Calu3 (cell line): ENCODE data around the gene SLC9A8. TPM values are rescaled to one million over a fixed set of nuclear protein-coding genes. Genes with fewer than 3 reads are reported as not detected.

ENCODE experiments used
- BruUV-seq: library from RNA; stranded (reverse); fragments of 400-500 nt; replicated peaks from 2 replicates; lab custom pipeline; 2021; lab: Mats Ljungman, UMichigan
- CTCF ChIA-PET: fragments of 300-600 bp; sonication (Branson Sonifier 250); formaldehyde crosslinking; loops from one replicate; lab custom pipeline; 2022; ENCODE audit warnings: antibody characterized with exemption; lab: Charles Lee
- DNase-seq: peaks from one replicate; pipeline ENCODE4 v3.0.0; 2022
- H3K27ac Mint-ChIP-seq: one replicate; pipeline ENCODE4 v1.8.0; 2022; ENCODE audit warnings: mixed read lengths; ENCODE audit not compliant: unreplicated experiment
- H3K27me3 Mint-ChIP-seq: one replicate; pipeline ENCODE4 v1.8.0; 2022; ENCODE audit warnings: mixed read lengths; ENCODE audit not compliant: unreplicated experiment
- H3K36me3 Mint-ChIP-seq: one replicate; pipeline ENCODE4 v1.8.0; 2022; ENCODE audit warnings: mild to moderate bottlenecking, moderate library complexity, mixed read lengths; ENCODE audit not compliant: insufficient read depth, unreplicated experiment
- H3K4me1 Mint-ChIP-seq: one replicate; pipeline ENCODE4 v1.8.0; 2022; ENCODE audit warnings: mild to moderate bottlenecking, low read depth, mixed read lengths; ENCODE audit not compliant: unreplicated experiment
- H3K4me3 Mint-ChIP-seq: one replicate; pipeline ENCODE4 v1.8.0; 2022; ENCODE audit warnings: mild to moderate bottlenecking, low read depth, moderate library complexity, mixed read lengths; ENCODE audit not compliant: unreplicated experiment
- H3K9me3 Mint-ChIP-seq: one replicate; pipeline ENCODE4 v1.8.0; 2022; ENCODE audit warnings: low read depth, mixed read lengths; ENCODE audit not compliant: unreplicated experiment
- CTCF ChIP-seq: fragments of 200-600 bp; IDR thresholded peaks from one replicate; pipeline ENCODE4 v1.8.0; 2022; ENCODE audit warnings: antibody characterized with exemption; ENCODE audit not compliant: unreplicated experiment
- intact Hi-C: fragments of 100-400 bp; cut with micrococcal nuclease; formaldehyde crosslinking; loops from one replicate; pipeline ENCODE4 v1.10.0; 2022; ENCODE audit not compliant: unreplicated experiment
- total RNA-seq: library from RNA; stranded (reverse); gene quantifications from 2 replicates; pipeline ENCODE4 v1.2.3, GENCODE V29; 2022

The SLC9A8 gene
- total RNA-seq, 1 experiment from 2014 or later: 30.0 TPM

GRCh38 chr20:49915380-49916145, 102.9 kb downstream of the SLC9A8 start, which contains the start of gene SPATA2:
TSS of gene SPATA2 (minus strand) at chr20:49915529. CDS start at chr20:49908490, 7,039 bp downstream.
- DNase-seq: peak; percentile 98
- CTCF ChIA-PET: interaction anchor here (0.6 to 2.0 kb wide), 10 partner anchors 9 to 303 kb away, joined by 3 to 12 read pairs (median 4); partner anchors contain the start of gene RNF114
- no peaks in the 10 kb centered on the region for H3K27me3 Mint-ChIP-seq
- peaks cover 42% of the 10 kb centered on the region for H3K36me3 Mint-ChIP-seq
- peak within 1 kb of the TSS; percentile 99 for H3K27ac Mint-ChIP-seq
- no peaks in the 10 kb centered on the region for H3K9me3 Mint-ChIP-seq
- intact Hi-C loops: no loop called here
- no peak for TF ChIP-seq CTCF
- peak within 1 kb of the TSS; percentile 95 for H3K4me3 Mint-ChIP-seq
- peaks cover 50% of the 10 kb centered on the region for H3K4me1 Mint-ChIP-seq
- no TSS peak for BruUV-seq

- peak overlapping the region; percentile 95 for H3K4me3 Mint-ChIP-seq
- DNase-seq: peak; percentile 85
- no peaks in the 10 kb centered on the region for H3K9me3 Mint-ChIP-seq
- no peak for TF ChIP-seq CTCF
- intact Hi-C loops: no loop called here
- H3K27ac Mint-ChIP-seq: peak overlapping the region; percentile 99
- peaks cover 42% of the 10 kb centered on the region for H3K4me1 Mint-ChIP-seq
- CTCF ChIA-PET: interaction anchor here (0.6 to 2.0 kb wide), 18 partner anchors 9 to 771 kb away, joined by 3 to 12 read pairs (median 4); partner anchors contain the start of gene RNF114
- H3K27me3 Mint-ChIP-seq: no peaks in the 10 kb centered on the region
- BruUV-seq: TSS peak; percentile 85
- peaks cover 42% of the 10 kb centered on the region for H3K36me3 Mint-ChIP-seq
Measured at GRCh38 chr20:49916146-49917002, 103.7 kb downstream of the SLC9A8 start.

GRCh38 chr20:49918446-49918845, 105.8 kb downstream of the SLC9A8 start:
- intact Hi-C loops: no loop called here
- no peaks in the 10 kb centered on the region for H3K27me3 Mint-ChIP-seq
- H3K27ac Mint-ChIP-seq: peak overlapping the region; percentile 15
- TF ChIP-seq CTCF: no peak
- BruUV-seq: no TSS peak
- H3K4me3 Mint-ChIP-seq: no peak overlapping the region
- CTCF ChIA-PET: interaction anchor here (0.5 to 0.6 kb wide), 2 partner anchors 295 to 399 kb away, joined by 3 read pairs; no protein-coding TSS in a partner anchor
- H3K9me3 Mint-ChIP-seq: no peaks in the 10 kb centered on the region
- H3K4me1 Mint-ChIP-seq: peaks cover 42% of the 10 kb centered on the region
- no peak for DNase-seq
- peaks cover 37% of the 10 kb centered on the region for H3K36me3 Mint-ChIP-seq

GRCh38 chr20:49919009-49919408, 106.4 kb downstream of the SLC9A8 start:
- Mint-ChIP-seq H3K27ac (no peak overlapping the region), H3K4me1 (peaks cover 41% of the 10 kb centered on the region), H3K27me3 (no peaks in the 10 kb centered on the region), H3K4me3 (no peak overlapping the region), H3K9me3 (no peaks in the 10 kb centered on the region), H3K36me3 (peaks cover 36% of the 10 kb centered on the region)
- intact Hi-C loops: no loop called here
- no peak for TF ChIP-seq CTCF
- no TSS peak for BruUV-seq
- CTCF ChIA-PET: interaction anchor here (0.6 kb wide), 1 partner anchor 400 kb away, joined by 3 read pairs; no protein-coding TSS in a partner anchor
- no peak for DNase-seq
